ENCODE data around the gene GOLGA8J.

DNA sequence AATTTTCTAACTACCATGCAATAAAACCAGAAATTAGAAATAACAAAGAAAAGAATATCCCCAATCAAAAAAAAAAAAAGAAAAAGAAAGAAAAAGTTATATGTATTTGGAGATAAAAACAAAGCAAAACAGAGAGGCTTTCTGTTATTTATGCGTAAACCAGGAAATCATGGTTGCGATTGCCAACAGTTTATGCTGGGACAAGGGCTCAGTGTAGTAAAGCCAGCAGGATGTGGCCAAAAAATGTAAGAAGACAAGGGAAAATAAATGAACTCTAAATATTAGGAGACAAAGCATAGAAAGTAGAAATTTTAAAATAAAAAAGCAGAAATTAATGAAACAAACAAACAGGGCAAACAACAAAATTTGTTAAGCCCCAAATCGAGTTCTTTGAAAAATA lies 27.2 kb upstream of the GOLGA8J start:
- TF ChIP-seq, protein P1, sequence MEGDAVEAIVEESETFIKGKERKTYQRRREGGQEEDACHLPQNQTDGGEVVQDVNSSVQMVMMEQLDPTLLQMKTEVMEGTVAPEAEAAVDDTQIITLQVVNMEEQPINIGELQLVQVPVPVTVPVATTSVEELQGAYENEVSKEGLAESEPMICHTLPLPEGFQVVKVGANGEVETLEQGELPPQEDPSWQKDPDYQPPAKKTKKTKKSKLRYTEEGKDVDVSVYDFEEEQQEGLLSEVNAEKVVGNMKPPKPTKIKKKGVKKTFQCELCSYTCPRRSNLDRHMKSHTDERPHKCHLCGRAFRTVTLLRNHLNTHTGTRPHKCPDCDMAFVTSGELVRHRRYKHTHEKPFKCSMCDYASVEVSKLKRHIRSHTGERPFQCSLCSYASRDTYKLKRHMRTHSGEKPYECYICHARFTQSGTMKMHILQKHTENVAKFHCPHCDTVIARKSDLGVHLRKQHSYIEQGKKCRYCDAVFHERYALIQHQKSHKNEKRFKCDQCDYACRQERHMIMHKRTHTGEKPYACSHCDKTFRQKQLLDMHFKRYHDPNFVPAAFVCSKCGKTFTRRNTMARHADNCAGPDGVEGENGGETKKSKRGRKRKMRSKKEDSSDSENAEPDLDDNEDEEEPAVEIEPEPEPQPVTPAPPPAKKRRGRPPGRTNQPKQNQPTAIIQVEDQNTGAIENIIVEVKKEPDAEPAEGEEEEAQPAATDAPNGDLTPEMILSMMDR (IDR thresholded peaks at IDR 0.05), result no peak
- TF ChIP-seq POLR2A (IDR thresholded peaks at IDR 0.05) (no peak), EP300 (IDR thresholded peaks at IDR 0.05; ENCODE audit: low read depth) (no peak), POLR2AphosphoS5 (IDR thresholded peaks at IDR 0.05) (no peak)

Data from transverse colon (tissue), 4 donors.